ENCODE data around the gene NTRK3. TPM values are rescaled to one million over a fixed set of nuclear protein-coding genes. Genes with fewer than 3 reads are reported as not detected.
"Not testable (repeated sequence)": the region's sequence is repeated elsewhere in the genome, so short reads cannot be mapped to it uniquely, and the experiment has no call there.

NTRK3 gene
- total and polyA plus RNA-seq, 2 of the 13 experiments (the other 11 are each of a cell fraction or from before 2014, with no cell fraction given) = not detected

DNA sequence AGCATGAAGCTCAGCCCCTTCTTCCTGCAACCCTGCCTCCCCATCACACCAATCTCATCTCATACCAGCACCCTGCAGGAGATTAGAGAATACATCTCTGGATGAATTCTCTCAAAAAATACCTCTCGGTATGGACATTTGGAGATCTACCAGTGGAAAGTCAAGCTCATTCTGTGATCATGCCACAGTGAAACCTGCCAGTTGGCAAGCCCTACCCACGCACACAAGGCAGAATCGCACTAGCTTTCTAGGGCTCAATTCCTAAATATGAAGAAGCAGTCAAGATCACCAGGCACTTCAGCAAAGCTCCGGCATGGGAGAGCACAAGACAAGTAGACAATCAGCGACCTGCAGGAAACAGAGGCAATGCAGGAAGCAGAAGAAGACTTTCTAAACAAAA is 221.2 kb downstream of the NTRK3 start:
- Histone ChIP-seq H3K27me3 (ENCODE audit: control insufficient read depth in 1 of 2, insufficient read depth in 2 of 2, low read length in 2 of 2) (no peaks in the 10 kb centered on the region), H2AFZ (ENCODE audit: low read length) (no peak overlapping the region), H3K9ac (ENCODE audit: insufficient read depth, low read depth, low read length) (no peak overlapping the region), H3K4me3 (replicated peaks in 1 of 3; ENCODE audit: insufficient read depth in 1 of 3, low read depth in 2 of 3, low read length in 3 of 3) (no peak overlapping the region), H3K79me2 (ENCODE audit: insufficient read depth, low read length) (no peaks in the 10 kb centered on the region), H4K20me1 (ENCODE audit: insufficient read depth, low read length) (no peaks in the 10 kb centered on the region), H3K9me3 (ENCODE audit: low read length) (no peaks in the 10 kb centered on the region), H3K36me3 (replicated peaks in 1 of 2; ENCODE audit: control insufficient read depth in 1 of 2, insufficient read depth in 2 of 2, low read length in 2 of 2) (no peaks in the 10 kb centered on the region), H3K27ac (ENCODE audit: extremely low read length, insufficient read depth, low read length) (no peak overlapping the region), H3K4me2 (ENCODE audit: low read depth, low read length) (no peak overlapping the region), H3K4me1 (ENCODE audit: insufficient read depth, low read length) (no peaks in the 10 kb centered on the region)
- CTCF ChIA-PET (ENCODE audit: low intra/inter-chr PET ratio, low total read pairs) = no interaction called here
- TF ChIP-seq HDAC2 (CRISPR knock-in tag; IDR thresholded peaks at IDR 0.05) = no peak
- TF ChIP-seq CHD4 (IDR thresholded peaks at IDR 0.05; ENCODE audit: borderline replicate concordance, low read length) = no peak
- no peak for TF ChIP-seq EHMT2 (IDR thresholded peaks at IDR 0.05; ENCODE audit: borderline replicate concordance, low read depth, low read length)
- no peak for TF ChIP-seq ZNF138 (CRISPR knock-in tag; IDR thresholded peaks at IDR 0.05; ENCODE audit: low read depth)
- TF ChIP-seq CBX2 (IDR thresholded peaks at IDR 0.05; ENCODE audit: low read depth, low read length) = no peak
- no peak for TF ChIP-seq CBX2 (CRISPR knock-in tag; IDR thresholded peaks at IDR 0.05; ENCODE audit: low read depth)
- TF ChIP-seq, protein P1, sequence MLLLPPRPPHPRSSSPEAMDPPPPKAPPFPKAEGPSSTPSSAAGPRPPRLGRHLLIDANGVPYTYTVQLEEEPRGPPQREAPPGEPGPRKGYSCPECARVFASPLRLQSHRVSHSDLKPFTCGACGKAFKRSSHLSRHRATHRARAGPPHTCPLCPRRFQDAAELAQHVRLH (CRISPR knock-in tag; IDR thresholded peaks at IDR 0.05; ENCODE audit: borderline replicate concordance, low read depth) = no peak
- TF ChIP-seq, protein P2, sequence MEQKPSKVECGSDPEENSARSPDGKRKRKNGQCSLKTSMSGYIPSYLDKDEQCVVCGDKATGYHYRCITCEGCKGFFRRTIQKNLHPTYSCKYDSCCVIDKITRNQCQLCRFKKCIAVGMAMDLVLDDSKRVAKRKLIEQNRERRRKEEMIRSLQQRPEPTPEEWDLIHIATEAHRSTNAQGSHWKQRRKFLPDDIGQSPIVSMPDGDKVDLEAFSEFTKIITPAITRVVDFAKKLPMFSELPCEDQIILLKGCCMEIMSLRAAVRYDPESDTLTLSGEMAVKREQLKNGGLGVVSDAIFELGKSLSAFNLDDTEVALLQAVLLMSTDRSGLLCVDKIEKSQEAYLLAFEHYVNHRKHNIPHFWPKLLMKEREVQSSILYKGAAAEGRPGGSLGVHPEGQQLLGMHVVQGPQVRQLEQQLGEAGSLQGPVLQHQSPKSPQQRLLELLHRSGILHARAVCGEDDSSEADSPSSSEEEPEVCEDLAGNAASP (CRISPR knock-in tag; IDR thresholded peaks at IDR 0.05; ENCODE audit: borderline replicate concordance) = no peak
- no peak for TF ChIP-seq ZNF766 (CRISPR knock-in tag; IDR thresholded peaks at IDR 0.05; ENCODE audit: borderline replicate concordance)
- no peak for TF ChIP-seq ZSCAN30 (CRISPR knock-in tag; IDR thresholded peaks at IDR 0.05)
- 7% methylated on average over 5 of the region's 5 CpGs for WGBS (ENCODE audit: low lambda C conversion rate)
- intact Hi-C loops (cut with micrococcal nuclease; ENCODE audit: unreplicated experiment) = no loop called here
- BruUV-seq (replicated peaks) = no TSS peak
- in situ Hi-C loops (cut with HindIII; ENCODE audit: extremely low pct_ligation_motif_present, low pct_unique_long_range_greater_than_20kb) = no loop called here
- DNase-seq (ENCODE audit: low spot score) = no peak
- no peak for FAIRE-seq
- POLR2A ChIA-PET = no interaction called here
- no peak for ATAC-seq

DNA sequence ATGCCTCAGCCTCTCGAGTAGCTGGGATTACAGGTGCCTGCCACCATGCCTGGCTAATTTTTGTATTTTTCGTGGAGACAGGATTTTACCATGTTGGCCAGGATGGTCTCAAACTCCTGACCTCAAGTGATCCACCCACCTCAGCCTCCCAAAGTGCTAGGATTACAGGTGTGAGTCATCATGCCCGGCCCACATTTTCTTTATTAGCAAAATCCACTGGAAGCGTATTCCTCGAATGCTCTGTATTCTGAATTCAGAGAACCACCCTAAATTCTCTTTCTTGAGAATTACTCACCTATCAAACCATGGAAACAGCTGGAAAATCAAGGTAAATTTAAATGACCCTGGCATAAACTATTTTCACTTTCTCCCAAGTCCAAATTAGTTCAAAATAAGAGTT is 223.1 kb downstream of the NTRK3 start:
- CTCF ChIA-PET (ENCODE audit: low intra/inter-chr PET ratio, low total read pairs); in situ Hi-C loops (cut with HindIII; ENCODE audit: extremely low pct_ligation_motif_present, low pct_unique_long_range_greater_than_20kb); H3K27ac ChIP-seq (ENCODE audit: extremely low read length, insufficient read depth, low read length); BruUV-seq (replicated peaks); H3K27me3 ChIP-seq (ENCODE audit: control insufficient read depth in 1 of 2, insufficient read depth in 2 of 2, low read length in 2 of 2); H3K4me2 ChIP-seq (ENCODE audit: low read depth, low read length); DNase-seq (ENCODE audit: low spot score); H3K79me2 ChIP-seq (ENCODE audit: insufficient read depth, low read length); intact Hi-C loops (cut with micrococcal nuclease; ENCODE audit: unreplicated experiment); H3K9ac ChIP-seq (ENCODE audit: insufficient read depth, low read depth, low read length); ATAC-seq; H4K20me1 ChIP-seq (ENCODE audit: insufficient read depth, low read length); H2AFZ ChIP-seq (ENCODE audit: low read length); H3K4me3 ChIP-seq (replicated peaks in 1 of 3; ENCODE audit: insufficient read depth in 1 of 3, low read depth in 2 of 3, low read length in 3 of 3); H3K36me3 ChIP-seq (replicated peaks in 1 of 2; ENCODE audit: control insufficient read depth in 1 of 2, insufficient read depth in 2 of 2, low read length in 2 of 2); H3K4me1 ChIP-seq (ENCODE audit: insufficient read depth, low read length); POLR2A ChIA-PET; FAIRE-seq; H3K9me3 ChIP-seq (ENCODE audit: low read length): not testable (repeated sequence)
- 4% methylated on average over 5 of the region's 5 CpGs for WGBS (ENCODE audit: low lambda C conversion rate)
